Left ventricle myocardium inferior (tissue), 1 donor: ENCODE results near the gene NLGN1. TPM values are rescaled to one million over a fixed set of nuclear protein-coding genes. Genes with fewer than 3 reads are reported as not detected.

Experiments used
- DNase-seq: peaks from one replicate; pipeline ENCODE4 v3.0.0-alpha.2; 2020
- H3K27ac ChIP-seq: fragments of 200-600 bp; replicated peaks from 2 replicates; pipeline ENCODE4 v1.8.0; 2021
- H3K27me3 ChIP-seq: fragments of 200-600 bp; 2 replicates; pipeline ENCODE4 v1.8.0; 2021; ENCODE audit warnings: low read depth
- H3K36me3 ChIP-seq: fragments of 200-600 bp; 2 replicates; pipeline ENCODE4 v1.8.0; 2021
- H3K4me1 ChIP-seq: fragments of 200-600 bp; 2 replicates; pipeline ENCODE4 v1.8.0; 2021
- H3K4me3 ChIP-seq: fragments of 200-600 bp; 2 replicates; pipeline ENCODE4 v1.8.0; 2021; ENCODE audit warnings: mild to moderate bottlenecking, moderate library complexity
- H3K9me3 ChIP-seq: fragments of 200-600 bp; replicated peaks from 2 replicates; pipeline ENCODE4 v1.8.0; 2021
- CTCF ChIP-seq: fragments of 200-600 bp; IDR thresholded peaks from 2 replicates; pipeline ENCODE4 v1.8.0; 2021; ENCODE audit warnings: antibody characterized with exemption, mild to moderate bottlenecking, borderline replicate concordance
- intact Hi-C: fragments of 100-400 bp; cut with micrococcal nuclease; formaldehyde crosslinking; loops from one replicate; pipeline ENCODE4 v1.11.0; 2022
- total RNA-seq: library from RNA; stranded (reverse); fragmentation: NEBNext Ultra II Directional; extraction: Animal tissue kit (Norgen Biotek cat#: 25700); gene quantifications from one replicate; pipeline ENCODE4 v1.2.1, GENCODE V29; 2021
- donor health status: DM: no; HTN: yes; CAD: no; lungs with severe emphysema.

Gene NLGN1
- total RNA-seq, 1 donor from 2014 or later = 13.7 TPM

- Histone ChIP-seq H3K4me3 (no peak overlapping the region), H3K4me1 (no peaks in the 10 kb centered on the region), H3K27me3 (no peaks in the 10 kb centered on the region), H3K36me3 (no peaks in the 10 kb centered on the region), H3K9me3 (no peaks in the 10 kb centered on the region), H3K27ac (no peak overlapping the region)
- intact Hi-C loops = no loop called here
- no peak for TF ChIP-seq CTCF
- no peak for DNase-seq
Measured at GRCh38 chr3:174083706-174084105, 686.2 kb downstream of the NLGN1 start.

GRCh38 chr3:174089592-174089991 lies 692.0 kb downstream of the NLGN1 start:
- no peaks in the 10 kb centered on the region for H3K9me3 ChIP-seq
- DNase-seq = no peak
- no peak overlapping the region for H3K27ac ChIP-seq
- no peaks in the 10 kb centered on the region for H3K36me3 ChIP-seq
- intact Hi-C loops = no loop called here
- no peaks in the 10 kb centered on the region for H3K27me3 ChIP-seq
- no peaks in the 10 kb centered on the region for H3K4me1 ChIP-seq
- no peak overlapping the region for H3K4me3 ChIP-seq
- no peak for TF ChIP-seq CTCF

GRCh38 chr3:174094669-174095068 lies 697.1 kb downstream of the NLGN1 start:
- intact Hi-C loops = no loop called here

GRCh38 chr3:174097686-174098085 lies 700.1 kb downstream of the NLGN1 start:
- H3K4me1 ChIP-seq = no peaks in the 10 kb centered on the region
- H3K27ac ChIP-seq = no peak overlapping the region
- H3K4me3 ChIP-seq = no peak overlapping the region
- no peaks in the 10 kb centered on the region for H3K9me3 ChIP-seq
- intact Hi-C loops = no loop called here
- no peaks in the 10 kb centered on the region for H3K36me3 ChIP-seq
- no peak for DNase-seq
- no peak for TF ChIP-seq CTCF
- no peaks in the 10 kb centered on the region for H3K27me3 ChIP-seq

More at GRCh38 chr3:174094669-174095068, 697.1 kb downstream of the NLGN1 start:
- TF ChIP-seq CTCF = no peak
- no peaks in the 10 kb centered on the region for H3K9me3 ChIP-seq
- no peaks in the 10 kb centered on the region for H3K4me1 ChIP-seq
- no peak for DNase-seq
- H3K27ac ChIP-seq = no peak overlapping the region
- H3K36me3 ChIP-seq = no peaks in the 10 kb centered on the region
- no peaks in the 10 kb centered on the region for H3K27me3 ChIP-seq
- H3K4me3 ChIP-seq = no peak overlapping the region

GRCh38 chr3:174098746-174099145 lies 701.2 kb downstream of the NLGN1 start:
- H3K9me3 ChIP-seq = no peaks in the 10 kb centered on the region
- intact Hi-C loops = no loop called here
- DNase-seq = no peak
- H3K4me3 ChIP-seq = no peak overlapping the region
- no peak for TF ChIP-seq CTCF
- no peaks in the 10 kb centered on the region for H3K36me3 ChIP-seq
- no peaks in the 10 kb centered on the region for H3K4me1 ChIP-seq
- H3K27me3 ChIP-seq = no peaks in the 10 kb centered on the region
- H3K27ac ChIP-seq = no peak overlapping the region

GRCh38 chr3:174099724-174100123 lies 702.2 kb downstream of the NLGN1 start:
- no peak for DNase-seq
- no peak for TF ChIP-seq CTCF
- H3K27me3 ChIP-seq = no peaks in the 10 kb centered on the region
- no peaks in the 10 kb centered on the region for H3K4me1 ChIP-seq
- no peak overlapping the region for H3K27ac ChIP-seq
- no peaks in the 10 kb centered on the region for H3K9me3 ChIP-seq
- no peak overlapping the region for H3K4me3 ChIP-seq
- intact Hi-C loops = no loop called here
- H3K36me3 ChIP-seq = no peaks in the 10 kb centered on the region
